Breast epithelium (tissue), 4 donors: ENCODE measurements around the gene CATSPER1. TPM values are rescaled to one million over a fixed set of nuclear protein-coding genes. Genes with fewer than 3 reads are reported as not detected.

Experiments used
- DNase-seq, 2 donors: peaks; one replicate each; pipeline ENCODE4 v3.0.0-alpha.2; 2019; ENCODE audit warnings: low spot score in 2 of 2
- H3K27ac ChIP-seq, 2 donors: fragments of 200-600 bp; sonication (generic) in 1 of 2; one replicate each; pipeline ENCODE4 v1.5.1; 2016 to 2019; ENCODE audit warnings: mild to moderate bottlenecking in 1 of 2
- H3K27me3 ChIP-seq, 2 donors: fragments of 200-600 bp; sonication (generic) in 1 of 2; one replicate each; pipeline versions ENCODE4 v1.5.1 to v1.6.0; 2017 to 2019; ENCODE audit warnings: control low read depth in 1 of 2, mild to moderate bottlenecking in 1 of 2
- H3K36me3 ChIP-seq: fragments of 200-600 bp; one replicate; pipeline ENCODE4 v1.5.1; 2019
- H3K4me1 ChIP-seq, 2 donors: fragments of 200-600 bp; sonication (generic); one replicate each; pipeline ENCODE4 v1.5.1; 2016 to 2019; ENCODE audit warnings: control low read depth in 1 of 2
- H3K4me3 ChIP-seq, 3 donors: fragments of 200-600 bp; sonication (generic); 1 replicate in 2 of 3; 2 replicates in 1 of 3; pipeline ENCODE4 v1.5.1; 2016 to 2019; ENCODE audit warnings: mild to moderate bottlenecking in 3 of 3, moderate library complexity in 2 of 3
- H3K9me3 ChIP-seq, 2 donors: fragments of 200-600 bp; sonication (generic) in 1 of 2; one replicate each; pipeline ENCODE4 v1.5.1; 2016 to 2019; ENCODE audit warnings: control low read depth in 1 of 2
- POLR2A ChIP-seq: fragments of 450-650 bp; IDR thresholded peaks from one replicate; pipeline ENCODE4 v1.6.1; 2016; ENCODE audit warnings: antibody characterized with exemption, mild to moderate bottlenecking, moderate library complexity
- POLR2AphosphoS5 ChIP-seq, 3 donors: sonication (generic); formaldehyde crosslinking; IDR thresholded peaks; one replicate each; pipeline ENCODE4 v1.6.1; 2017; ENCODE audit warnings: antibody characterized with exemption in 3 of 3
- intact Hi-C: fragments of 100-400 bp; cut with DNase I; formaldehyde crosslinking; loops from one replicate; pipeline ENCODE4 v1.15.1; 2023; ENCODE audit warnings: low total_unique reads
- total RNA-seq, 3 donors: library from RNA; depleted of rRNA; stranded (reverse); fragments of >200 nt; gene quantifications; one replicate each; pipeline ENCODE4 v1.1.0, GENCODE V29; 2016
- TF ChIP-seq, protein P1 (sequence below), 3 donors: fragments of 450-650 bp; IDR thresholded peaks; one replicate each; pipeline ENCODE4 v1.5.1; 2016 to 2017; ENCODE audit warnings: antibody characterized with exemption in 3 of 3, mild to moderate bottlenecking in 3 of 3, moderate library complexity in 3 of 3

The CATSPER1 gene
- total RNA-seq, 3 donors from 2014 or later: 0.32 to 1.3 TPM; not detected in 1

DNA sequence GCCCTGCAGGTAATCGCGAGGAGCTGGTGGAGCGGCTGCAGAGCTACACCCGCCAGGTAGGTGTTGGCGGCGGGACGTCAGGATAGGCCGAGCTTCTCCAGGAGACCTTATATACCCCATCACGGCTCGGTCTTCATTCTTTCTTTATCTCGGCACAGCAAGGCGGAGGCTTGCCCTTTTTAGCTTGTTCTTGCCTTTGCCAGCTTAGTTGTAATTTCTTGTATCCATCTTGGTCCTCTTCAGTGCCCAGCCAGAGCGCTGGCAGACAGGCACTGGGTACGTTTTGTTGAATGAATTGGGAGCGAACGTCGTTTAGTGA lies 26.3 kb upstream of the CATSPER1 start:
- Histone ChIP-seq H3K36me3 (no peaks in the 10 kb centered on the region), H3K4me3 (peak overlapping the region; percentile 92 to 97 (median 92)), H3K27ac (peak overlapping the region; percentile 89 to 94), H3K4me1 (peaks cover 5 to 17% of the 10 kb centered on the region in 2 donors), H3K27me3 (peaks cover 0 to 13% of the 10 kb centered on the region in 2 donors), H3K9me3 (no peaks in the 10 kb centered on the region)
- TF ChIP-seq, protein P1, sequence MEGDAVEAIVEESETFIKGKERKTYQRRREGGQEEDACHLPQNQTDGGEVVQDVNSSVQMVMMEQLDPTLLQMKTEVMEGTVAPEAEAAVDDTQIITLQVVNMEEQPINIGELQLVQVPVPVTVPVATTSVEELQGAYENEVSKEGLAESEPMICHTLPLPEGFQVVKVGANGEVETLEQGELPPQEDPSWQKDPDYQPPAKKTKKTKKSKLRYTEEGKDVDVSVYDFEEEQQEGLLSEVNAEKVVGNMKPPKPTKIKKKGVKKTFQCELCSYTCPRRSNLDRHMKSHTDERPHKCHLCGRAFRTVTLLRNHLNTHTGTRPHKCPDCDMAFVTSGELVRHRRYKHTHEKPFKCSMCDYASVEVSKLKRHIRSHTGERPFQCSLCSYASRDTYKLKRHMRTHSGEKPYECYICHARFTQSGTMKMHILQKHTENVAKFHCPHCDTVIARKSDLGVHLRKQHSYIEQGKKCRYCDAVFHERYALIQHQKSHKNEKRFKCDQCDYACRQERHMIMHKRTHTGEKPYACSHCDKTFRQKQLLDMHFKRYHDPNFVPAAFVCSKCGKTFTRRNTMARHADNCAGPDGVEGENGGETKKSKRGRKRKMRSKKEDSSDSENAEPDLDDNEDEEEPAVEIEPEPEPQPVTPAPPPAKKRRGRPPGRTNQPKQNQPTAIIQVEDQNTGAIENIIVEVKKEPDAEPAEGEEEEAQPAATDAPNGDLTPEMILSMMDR (IDR thresholded peaks at IDR 0.05): no peak
- no peak for TF ChIP-seq POLR2AphosphoS5 (IDR thresholded peaks at IDR 0.05)
- TF ChIP-seq POLR2A: no peak
- no peak for DNase-seq
- intact Hi-C loops: no loop called here

GRCh38 chr11:66051766-66052663 lies 25.7 kb upstream of the CATSPER1 start, which contains the start of gene SF3B2:
Gene SF3B2, plus strand, starts transcription at chr11:66052364. Its CDS starts 21 bp downstream, at chr11:66052385.
- intact Hi-C loops: no loop called here
- Histone ChIP-seq H3K4me1 (peaks cover 5 to 17% of the 10 kb centered on the region in 2 donors), H3K27ac (peak within 1 kb of the TSS; percentile 89 to 94), H3K27me3 (peaks cover 0 to 13% of the 10 kb centered on the region in 2 donors), H3K4me3 (peak within 1 kb of the TSS; percentile 92 to 97 (median 92)), H3K36me3 (no peaks in the 10 kb centered on the region), H3K9me3 (no peaks in the 10 kb centered on the region)
- TF ChIP-seq POLR2AphosphoS5 (IDR thresholded peaks at IDR 0.05) (peak; percentile 93 to 94 (median 93)), POLR2A (peak; percentile 49)
- TF ChIP-seq, protein P1 (IDR thresholded peaks at IDR 0.05): no peak
- peak; percentile 96 to 97 for DNase-seq

DNA sequence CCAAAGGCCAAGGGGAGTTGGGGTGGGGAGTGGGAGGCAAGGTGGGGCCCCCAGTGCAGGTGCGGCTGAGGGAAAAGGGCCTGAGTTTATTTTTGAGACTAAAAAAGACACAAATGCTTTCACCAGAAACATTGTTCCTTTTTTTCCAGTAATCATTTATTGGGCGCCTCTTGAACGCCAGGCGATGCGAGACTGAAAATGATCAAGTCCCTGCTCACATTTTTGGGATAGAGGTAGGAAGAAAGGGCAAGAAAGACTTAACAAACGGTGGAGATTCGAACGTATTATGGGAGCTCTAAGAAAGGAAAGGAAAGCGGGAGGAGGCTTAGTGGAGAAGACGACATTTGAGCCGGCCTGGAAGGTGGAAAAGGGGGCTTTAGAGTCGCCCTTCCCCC lies 25.1 kb upstream of the CATSPER1 start:
- peaks cover 5 to 17% of the 10 kb centered on the region in 2 donors for H3K4me1 ChIP-seq
- no peak for TF ChIP-seq POLR2AphosphoS5 (IDR thresholded peaks at IDR 0.05)
- TF ChIP-seq, protein P1 (IDR thresholded peaks at IDR 0.05): no peak
- no peak for TF ChIP-seq POLR2A
- intact Hi-C loops: no loop called here

GRCh38 chr11:66050581-66051231 lies 24.4 kb upstream of the CATSPER1 start:
- H3K4me3 ChIP-seq: no peak overlapping the region
- no peak for DNase-seq
- H3K36me3 ChIP-seq: no peaks in the 10 kb centered on the region
- intact Hi-C loops: no loop called here
- H3K27ac ChIP-seq: peak overlapping the region; percentile 89 to 94
- no peaks in the 10 kb centered on the region for H3K9me3 ChIP-seq
- no peak for TF ChIP-seq POLR2A
- no peak for TF ChIP-seq POLR2AphosphoS5 (IDR thresholded peaks at IDR 0.05)
- TF ChIP-seq, protein P1 (IDR thresholded peaks at IDR 0.05): no peak
- peaks cover 0 to 13% of the 10 kb centered on the region in 2 donors for H3K27me3 ChIP-seq
- peaks cover 5 to 17% of the 10 kb centered on the region in 2 donors for H3K4me1 ChIP-seq

More for the DNA sequence above, 25.1 kb upstream of the CATSPER1 start:
- Histone ChIP-seq H3K9me3 (no peaks in the 10 kb centered on the region), H3K27ac (peak overlapping the region; percentile 89 to 94), H3K27me3 (peaks cover 0 to 13% of the 10 kb centered on the region in 2 donors), H3K36me3 (no peaks in the 10 kb centered on the region), H3K4me3 (peak overlapping the region; percentile 92 to 97 (median 92))
- DNase-seq: no peak
